Retinal pigment epithelial cell (primary cell): Measurements from ENCODE around the gene TARP.

Source experiments
- DNase-seq: peaks from one replicate; pipeline ENCODE4 v3.0.0-alpha.2; 2010; ENCODE audit warnings: low read depth
- H3K4me3 ChIP-seq: 2 replicates; pipeline ENCODE4 v1.5.1; 2011; ENCODE audit warnings: mild to moderate bottlenecking, low read length, control low read depth, moderate library complexity
- TF ChIP-seq, protein P1 (sequence below): conservative IDR thresholded peaks from 2 replicates; pipeline ENCODE4 v1.5.1; 2011; ENCODE audit warnings: low read depth, low read length, control low read depth, inconsistent platforms

The TARP gene

DNA sequence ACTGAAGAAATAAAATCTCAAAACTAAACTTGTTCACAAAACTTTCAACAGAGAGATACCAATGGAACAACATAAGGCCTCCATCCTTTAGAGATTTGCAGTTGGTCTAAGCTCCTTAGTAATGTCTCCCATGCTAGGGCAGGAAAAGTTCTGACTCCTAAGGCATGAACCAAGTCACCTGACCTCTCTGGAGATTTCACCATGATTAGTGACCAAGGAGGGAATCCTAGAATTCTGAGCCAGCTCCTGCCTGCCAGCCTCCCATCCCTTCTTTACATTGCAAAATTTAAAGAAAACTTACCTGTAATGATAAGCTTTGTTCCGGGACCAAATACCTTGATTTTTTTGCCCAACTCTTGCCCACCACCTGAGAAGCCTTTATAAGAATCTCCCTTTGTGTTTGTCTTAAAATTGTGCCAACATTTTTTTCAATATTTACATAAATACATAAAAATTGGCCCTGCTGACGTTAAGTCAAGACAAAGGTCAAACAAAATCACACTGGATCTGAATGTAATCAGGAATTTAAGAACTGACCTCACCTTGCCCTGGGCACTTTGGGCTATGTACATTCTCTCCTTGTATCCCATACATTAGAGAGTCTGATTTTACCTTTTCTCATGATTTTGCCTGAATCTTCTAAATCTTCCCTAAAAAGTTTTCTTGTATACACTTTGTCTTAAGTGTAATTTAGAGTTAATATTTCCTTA, at the start of gene TARP:
Gene TARP (minus strand): TSS at position 351 of the 710 bp plus-strand sequence.
- DNase-seq: no peak
- H3K4me3 ChIP-seq: no peak within 1 kb of the TSS
- TF ChIP-seq, protein P1, sequence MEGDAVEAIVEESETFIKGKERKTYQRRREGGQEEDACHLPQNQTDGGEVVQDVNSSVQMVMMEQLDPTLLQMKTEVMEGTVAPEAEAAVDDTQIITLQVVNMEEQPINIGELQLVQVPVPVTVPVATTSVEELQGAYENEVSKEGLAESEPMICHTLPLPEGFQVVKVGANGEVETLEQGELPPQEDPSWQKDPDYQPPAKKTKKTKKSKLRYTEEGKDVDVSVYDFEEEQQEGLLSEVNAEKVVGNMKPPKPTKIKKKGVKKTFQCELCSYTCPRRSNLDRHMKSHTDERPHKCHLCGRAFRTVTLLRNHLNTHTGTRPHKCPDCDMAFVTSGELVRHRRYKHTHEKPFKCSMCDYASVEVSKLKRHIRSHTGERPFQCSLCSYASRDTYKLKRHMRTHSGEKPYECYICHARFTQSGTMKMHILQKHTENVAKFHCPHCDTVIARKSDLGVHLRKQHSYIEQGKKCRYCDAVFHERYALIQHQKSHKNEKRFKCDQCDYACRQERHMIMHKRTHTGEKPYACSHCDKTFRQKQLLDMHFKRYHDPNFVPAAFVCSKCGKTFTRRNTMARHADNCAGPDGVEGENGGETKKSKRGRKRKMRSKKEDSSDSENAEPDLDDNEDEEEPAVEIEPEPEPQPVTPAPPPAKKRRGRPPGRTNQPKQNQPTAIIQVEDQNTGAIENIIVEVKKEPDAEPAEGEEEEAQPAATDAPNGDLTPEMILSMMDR: no peak

DNA sequence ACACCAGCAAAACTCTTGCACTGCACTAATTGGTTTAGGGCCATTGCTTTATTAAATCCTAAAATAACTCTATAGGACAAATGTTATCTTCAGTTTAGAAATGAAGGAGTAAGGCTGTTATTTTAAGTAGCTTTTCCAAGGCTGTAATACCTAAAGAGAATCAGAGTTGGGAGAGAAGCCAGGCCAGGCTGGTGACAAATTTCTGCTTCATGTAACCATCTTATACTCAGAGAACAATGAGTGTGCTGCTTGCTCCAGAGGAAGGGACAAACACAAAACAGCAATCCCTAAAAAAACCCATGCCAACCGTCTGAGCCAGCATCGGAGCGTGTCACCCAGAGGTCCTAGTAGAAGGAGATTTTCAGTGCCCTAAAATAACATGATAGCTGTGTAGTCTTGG, 49.7 kb upstream of the TARP start:
- no peak overlapping the region for H3K4me3 ChIP-seq
- TF ChIP-seq, protein P1: no peak
- DNase-seq: no peak

DNA sequence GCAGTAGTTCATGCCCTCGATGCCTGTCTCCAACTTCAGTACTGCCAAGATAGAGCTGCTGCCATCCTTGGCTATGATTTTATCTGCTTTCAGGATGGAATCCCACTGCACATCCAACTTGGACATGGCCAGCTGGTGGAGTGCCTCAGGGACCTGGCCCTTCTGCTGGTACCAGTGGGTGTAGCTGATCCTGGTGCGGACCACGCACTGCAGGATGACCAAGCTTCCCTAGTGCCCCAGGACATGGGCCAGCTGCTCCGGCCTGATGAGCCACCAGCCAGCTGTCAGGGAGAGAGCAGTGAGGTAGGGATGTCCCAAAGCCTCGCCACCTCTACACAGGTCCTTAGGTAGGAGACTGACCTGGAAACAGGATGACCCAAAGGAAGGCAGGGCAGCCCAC, 49.0 kb upstream of the TARP start:
- no peak overlapping the region for H3K4me3 ChIP-seq
- DNase-seq: no peak
- TF ChIP-seq, protein P1: no peak

DNA sequence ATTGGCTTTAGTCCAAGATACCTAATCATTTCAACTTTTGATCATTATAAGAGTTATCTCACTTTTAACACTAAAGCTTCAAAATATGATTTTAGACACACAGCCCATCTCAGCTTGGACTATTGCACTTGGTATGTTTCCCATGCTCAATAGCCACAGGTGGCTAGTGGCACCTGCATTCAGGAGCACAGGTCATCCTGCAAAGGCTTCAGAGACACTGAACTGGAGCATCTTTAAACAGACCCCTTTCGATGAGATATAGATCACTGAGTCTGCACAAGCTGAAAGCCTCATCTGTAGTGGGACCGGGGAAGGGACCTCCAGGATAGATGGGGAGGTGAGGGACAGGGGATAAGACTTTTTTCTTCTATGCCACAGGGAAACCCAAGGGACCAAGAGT, 48.5 kb upstream of the TARP start:
- DNase-seq: no peak
- TF ChIP-seq, protein P1: no peak
- no peak overlapping the region for H3K4me3 ChIP-seq

DNA sequence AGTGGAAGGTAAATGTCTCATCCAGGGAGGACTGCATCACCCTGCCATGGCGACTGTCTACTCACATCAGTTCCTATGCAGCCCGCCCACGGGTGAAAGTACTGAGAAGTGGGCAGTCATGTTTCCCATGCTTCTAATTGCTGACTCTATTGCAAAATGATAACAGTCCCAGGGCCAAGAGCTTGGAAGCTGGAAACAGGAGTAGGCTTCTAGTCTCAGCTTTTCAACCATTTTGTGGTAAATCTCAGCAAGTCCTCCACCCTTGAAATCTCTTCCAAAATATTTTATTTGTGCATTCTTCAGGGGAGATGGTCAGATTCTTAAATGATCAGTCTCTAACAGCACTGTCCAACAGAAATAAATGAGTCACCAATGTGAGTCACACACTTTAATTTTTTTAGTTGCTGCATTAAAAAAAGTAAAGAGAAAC, 48.1 kb upstream of the TARP start:
- no peak overlapping the region for H3K4me3 ChIP-seq
- TF ChIP-seq, protein P1: no peak
- DNase-seq: no peak

DNA sequence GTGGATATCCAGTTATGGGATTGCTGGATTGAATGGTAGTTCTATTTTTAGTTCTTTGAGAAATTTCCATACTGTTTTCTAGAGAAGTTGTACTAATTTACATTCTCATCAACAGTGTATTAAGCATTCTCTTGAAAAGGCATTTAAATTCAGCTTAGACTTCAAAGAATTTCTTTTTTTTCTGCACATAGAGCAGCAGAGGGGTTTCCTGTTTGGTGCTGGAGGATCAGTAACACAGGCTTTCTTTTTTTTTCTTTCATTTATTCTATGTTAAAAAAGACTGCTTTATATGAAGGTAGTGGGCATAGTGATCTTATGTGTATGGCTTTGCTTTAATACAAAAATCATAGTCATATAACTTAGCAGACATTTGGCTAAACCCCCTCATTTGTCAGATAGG, 47.6 kb upstream of the TARP start:
- no peak for DNase-seq
- H3K4me3 ChIP-seq: no peak overlapping the region
- TF ChIP-seq, protein P1: no peak

DNA sequence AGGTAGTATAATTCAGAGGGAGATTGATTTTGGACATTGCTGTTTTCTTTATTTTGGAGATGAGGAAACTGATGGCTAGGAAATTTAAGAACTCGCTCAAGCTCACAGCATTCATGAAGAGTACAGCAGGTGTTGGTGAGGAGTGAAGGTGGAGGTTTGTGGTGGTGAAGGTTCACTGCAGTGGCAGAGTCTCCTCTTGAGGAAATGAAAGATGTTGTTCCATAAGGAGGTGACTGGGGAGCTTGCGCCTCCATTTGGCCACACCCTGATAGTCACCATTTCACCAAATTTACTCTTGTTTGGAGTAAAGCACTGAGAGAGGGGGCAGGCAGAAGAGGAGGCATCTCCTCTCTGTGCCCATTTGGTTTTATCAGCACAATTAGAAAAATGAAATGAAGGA, 46.4 kb upstream of the TARP start:
- no peak overlapping the region for H3K4me3 ChIP-seq
- DNase-seq: no peak
- TF ChIP-seq, protein P1: no peak
